GM10248 (cell line): Measurements from ENCODE around the gene DRAXIN.

Source experiments
- CTCF ChIA-PET: fragments of 300-600 bp; sonication (Branson Sonifier 250); formaldehyde crosslinking; extraction: SDS; loops from one replicate; lab custom pipeline; 2021; ENCODE audit warnings: antibody characterized with exemption; lab: Yijun Ruan, JAX
- POLR2A ChIA-PET: fragments of 350-650 bp; sonication (Branson Sonifier 250); formaldehyde crosslinking; extraction: SDS; loops from one replicate; lab custom pipeline; 2020; ENCODE audit warnings: antibody characterized with exemption; lab: Yijun Ruan, JAX
- DNase-seq: peaks from one replicate; pipeline ENCODE4 v3.0.0; 2012; ENCODE audit errors: extremely low spot score
- CTCF ChIP-seq: IDR thresholded peaks from 2 replicates; pipeline ENCODE4 v1.5.1; 2012; ENCODE audit warnings: mild to moderate bottlenecking, low read depth; ENCODE audit errors: extremely low read depth, missing control alignments, control extremely low read depth

DRAXIN gene

GRCh38 chr1:11764519-11764918 is 73.0 kb downstream of the DRAXIN start:
- ChIA-PET CTCF (interaction anchor here (1.4 kb wide), 1 partner anchor 21 kb away, joined by 6 read pairs; no protein-coding TSS in a partner anchor), POLR2A (no interaction called here)
- TF ChIP-seq CTCF: no peak
- no peak for DNase-seq

GRCh38 chr1:11765661-11766428 is 74.3 kb downstream of the DRAXIN start:
- ChIA-PET POLR2A (interaction anchor here (0.8 kb wide), 1 partner anchor 729 kb away, joined by 4 read pairs; no protein-coding TSS in a partner anchor), CTCF (interaction anchor here (1.4 kb wide), 1 partner anchor 19 kb away, joined by 6 read pairs; no protein-coding TSS in a partner anchor)
- no peak for TF ChIP-seq CTCF
- DNase-seq: no peak

GRCh38 chr1:11766429-11766776 is 74.9 kb downstream of the DRAXIN start:
- TF ChIP-seq CTCF: no peak
- POLR2A ChIA-PET: no interaction called here
- CTCF ChIA-PET: no interaction called here
- DNase-seq: no peak

- TF ChIP-seq CTCF: no peak
- no peak for DNase-seq
- CTCF ChIA-PET: no interaction called here
- POLR2A ChIA-PET: no interaction called here
Measured at GRCh38 chr1:11767922-11768704, 76.6 kb downstream of the DRAXIN start.

GRCh38 chr1:11768821-11769220 is 77.3 kb downstream of the DRAXIN start:
- CTCF ChIA-PET: no interaction called here
- no peak for DNase-seq
- POLR2A ChIA-PET: interaction anchor here (0.7 kb wide), 1 partner anchor 199 kb away, joined by 4 read pairs; no protein-coding TSS in a partner anchor
- no peak for TF ChIP-seq CTCF

- ChIA-PET CTCF (no interaction called here), POLR2A (interaction anchor here (0.7 kb wide), 1 partner anchor 198 kb away, joined by 4 read pairs; no protein-coding TSS in a partner anchor)
- no peak for DNase-seq
- no peak for TF ChIP-seq CTCF
Measured at GRCh38 chr1:11769274-11769673, 77.8 kb downstream of the DRAXIN start.
